Activated CD8-positive, alpha-beta T cell treated with anti-CD3 and anti-CD28 coated beads, Interleukin-2, amount 10 ng/mL, durations not matched to agents 7 days and 5 days (primary cell): ENCODE measurements around the gene FOXN1. TPM values are rescaled to one million over a fixed set of nuclear protein-coding genes. Genes with fewer than 3 reads are reported as not detected.

Experiments used
- ATAC-seq: fragments of 150-1000 bp; cut with Tn5 transposase; one replicate; pipeline ENCODE4 v1.10.0; 2021; ENCODE audit warnings: moderate library complexity
- CTCF ChIA-PET: fragments of 350-600 bp; sonication (Branson Sonifier 250); formaldehyde crosslinking; loops from one replicate; lab custom pipeline; 2021; ENCODE audit warnings: antibody characterized with exemption; lab: Charles Lee
- POLR2A ChIA-PET: fragments of 350-600 bp; sonication (Branson Sonifier 250); formaldehyde crosslinking; loops from one replicate; lab custom pipeline; 2021; ENCODE audit warnings: antibody characterized with exemption; lab: Charles Lee
- DNase-seq: peaks from one replicate; pipeline ENCODE4 v3.0.0-alpha.2; 2020
- H3K27ac Mint-ChIP-seq: one replicate; pipeline ENCODE4 v1.8.0; 2021; ENCODE audit warnings: mild to moderate bottlenecking, mixed read lengths
- H3K27me3 Mint-ChIP-seq: one replicate; pipeline ENCODE4 v1.8.0; 2021; ENCODE audit warnings: low read depth, mixed read lengths
- H3K36me3 Mint-ChIP-seq: one replicate; pipeline ENCODE4 v1.8.0; 2021; ENCODE audit warnings: low read depth, mixed read lengths
- H3K4me1 Mint-ChIP-seq: one replicate; pipeline ENCODE4 v1.8.0; 2021; ENCODE audit warnings: low read depth, mixed read lengths
- H3K4me3 Mint-ChIP-seq: one replicate; pipeline ENCODE4 v1.8.0; 2021; ENCODE audit warnings: mild to moderate bottlenecking, mixed read lengths
- H3K9me3 Mint-ChIP-seq: one replicate; pipeline ENCODE4 v1.8.0; 2022; ENCODE audit warnings: mixed read lengths; ENCODE audit not compliant: insufficient read depth
- total RNA-seq, 2 experiments: library from RNA; stranded (reverse); gene quantifications; one replicate each; pipeline ENCODE4 v1.2.3, GENCODE V29; 2021

Gene FOXN1
- total RNA-seq, 2 experiments from 2014 or later: not detected

DNA sequence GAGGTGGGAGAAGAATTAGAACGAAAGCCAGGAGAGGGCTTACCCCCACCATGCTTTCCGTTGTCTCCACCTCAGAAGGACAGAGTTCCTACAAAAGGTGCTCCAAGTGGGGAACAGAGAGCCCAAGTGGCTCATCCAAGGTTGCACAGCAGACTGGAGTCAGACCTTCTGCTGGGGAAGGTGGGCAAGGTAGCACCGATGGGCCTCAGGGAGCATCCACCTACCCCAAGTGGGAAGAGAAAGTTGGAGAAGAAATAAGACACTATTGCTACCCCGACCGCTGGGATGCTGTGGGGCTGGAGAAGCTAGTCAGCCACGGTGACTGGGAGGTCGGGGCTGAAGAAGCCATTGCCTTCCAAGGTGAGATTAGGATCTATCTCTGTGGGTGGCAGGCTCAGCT, 24.8 kb downstream of the FOXN1 start:
- DNase-seq (no peak), ATAC-seq (no peak)
- H3K4me3 Mint-ChIP-seq: no peak overlapping the region
- H3K27me3 Mint-ChIP-seq: no peaks in the 10 kb centered on the region
- ChIA-PET POLR2A (no interaction called here), CTCF (interaction anchor here (1.5 kb wide), 1 partner anchor 114 kb away, joined by 4 read pairs; no protein-coding TSS in a partner anchor)
- no peaks in the 10 kb centered on the region for H3K36me3 Mint-ChIP-seq
- H3K27ac Mint-ChIP-seq: no peak overlapping the region
- H3K4me1 Mint-ChIP-seq: no peaks in the 10 kb centered on the region
- H3K9me3 Mint-ChIP-seq: no peaks in the 10 kb centered on the region

DNA sequence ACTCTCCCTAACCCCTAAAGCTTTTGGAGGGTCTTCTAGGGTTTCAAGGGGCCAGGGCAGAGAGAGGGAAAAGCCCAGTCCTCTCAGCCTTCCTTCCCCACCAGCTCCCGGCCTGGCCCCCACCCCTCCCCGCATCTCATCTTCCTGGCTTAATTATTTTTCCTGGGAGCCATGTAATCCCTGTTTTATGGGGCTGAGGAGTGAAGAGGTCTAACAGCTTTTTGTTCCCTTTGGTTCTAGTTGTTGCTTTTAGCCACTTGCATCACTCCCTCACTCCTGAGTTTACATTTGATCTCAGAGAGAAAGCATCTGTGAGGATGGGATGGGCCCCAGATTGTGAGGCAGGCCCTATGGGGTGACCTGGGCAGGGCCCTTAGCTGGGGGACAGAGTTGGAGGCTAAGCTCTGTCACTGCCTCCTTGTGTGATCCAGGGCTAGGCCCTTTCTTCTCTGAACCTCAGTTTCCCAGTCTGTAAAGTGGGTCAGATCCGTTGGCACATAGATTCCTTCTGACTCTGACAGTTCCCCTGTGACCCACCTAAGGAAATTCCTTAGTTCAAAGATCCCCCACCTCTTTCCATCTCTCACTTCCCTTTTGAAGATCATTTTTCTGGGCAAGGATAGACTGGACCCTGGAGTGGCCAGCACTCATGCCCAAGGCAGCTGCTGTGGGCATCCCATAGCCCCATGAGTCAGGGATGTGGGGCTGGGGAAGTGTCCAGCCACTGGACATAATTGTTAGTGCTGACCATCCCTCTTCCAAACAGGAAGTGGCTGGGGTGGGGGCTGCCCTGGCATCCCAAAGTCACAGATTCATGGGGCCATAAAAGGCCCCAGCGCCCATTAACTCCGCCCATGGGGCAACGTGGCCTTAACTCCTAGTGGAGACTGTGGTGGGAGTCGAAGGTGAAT, 26.2 kb downstream of the FOXN1 start:
- no peaks in the 10 kb centered on the region for H3K9me3 Mint-ChIP-seq
- CTCF ChIA-PET: interaction anchor here (0.7 to 1.5 kb wide), 3 partner anchors 8 to 116 kb away, joined by 3 to 4 read pairs (median 3); no protein-coding TSS in a partner anchor
- H3K27me3 Mint-ChIP-seq: no peaks in the 10 kb centered on the region
- H3K36me3 Mint-ChIP-seq: no peaks in the 10 kb centered on the region
- H3K4me1 Mint-ChIP-seq: no peaks in the 10 kb centered on the region
- DNase-seq (no peak), ATAC-seq (no peak)
- H3K4me3 Mint-ChIP-seq: no peak overlapping the region
- POLR2A ChIA-PET: no interaction called here
- no peak overlapping the region for H3K27ac Mint-ChIP-seq

DNA sequence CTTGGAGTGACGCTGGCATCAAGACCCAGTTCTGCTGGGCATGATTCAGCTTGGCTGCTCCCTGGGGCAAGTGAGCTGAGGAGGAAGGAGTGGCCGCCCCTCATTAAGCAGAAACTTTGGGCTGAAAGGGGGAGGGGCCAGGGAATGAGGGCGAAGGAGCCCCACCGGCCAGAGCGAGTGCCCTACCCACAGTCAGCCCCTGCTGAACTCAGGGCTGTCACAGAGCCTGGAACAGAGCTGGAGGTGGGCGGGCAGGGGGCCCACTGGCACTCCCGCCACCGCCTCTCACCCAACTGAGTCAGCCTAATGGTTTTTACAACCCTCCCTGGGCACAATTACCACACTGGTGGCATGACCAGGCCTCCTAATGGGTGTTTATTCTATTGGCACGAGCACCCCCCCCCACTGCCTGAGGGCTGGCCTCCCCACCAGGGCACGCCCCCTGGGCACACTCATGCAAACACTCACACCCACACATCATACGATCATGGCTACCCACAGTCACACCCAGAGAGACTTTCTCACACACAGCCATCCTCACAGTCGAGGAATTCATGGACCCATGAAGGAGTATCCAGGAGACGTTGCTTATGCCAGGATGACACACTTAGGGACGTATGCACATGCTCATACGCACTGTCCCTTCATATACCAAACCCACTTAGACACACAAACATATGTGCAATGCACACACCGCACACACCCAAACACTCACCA, 27.1 kb downstream of the FOXN1 start:
- Mint-ChIP-seq H3K27ac (no peak overlapping the region), H3K36me3 (no peaks in the 10 kb centered on the region), H3K27me3 (no peaks in the 10 kb centered on the region), H3K4me1 (no peaks in the 10 kb centered on the region), H3K4me3 (no peak overlapping the region), H3K9me3 (no peaks in the 10 kb centered on the region)
- ChIA-PET CTCF (no interaction called here), POLR2A (no interaction called here)
- DNase-seq (no peak), ATAC-seq (no peak)

DNA sequence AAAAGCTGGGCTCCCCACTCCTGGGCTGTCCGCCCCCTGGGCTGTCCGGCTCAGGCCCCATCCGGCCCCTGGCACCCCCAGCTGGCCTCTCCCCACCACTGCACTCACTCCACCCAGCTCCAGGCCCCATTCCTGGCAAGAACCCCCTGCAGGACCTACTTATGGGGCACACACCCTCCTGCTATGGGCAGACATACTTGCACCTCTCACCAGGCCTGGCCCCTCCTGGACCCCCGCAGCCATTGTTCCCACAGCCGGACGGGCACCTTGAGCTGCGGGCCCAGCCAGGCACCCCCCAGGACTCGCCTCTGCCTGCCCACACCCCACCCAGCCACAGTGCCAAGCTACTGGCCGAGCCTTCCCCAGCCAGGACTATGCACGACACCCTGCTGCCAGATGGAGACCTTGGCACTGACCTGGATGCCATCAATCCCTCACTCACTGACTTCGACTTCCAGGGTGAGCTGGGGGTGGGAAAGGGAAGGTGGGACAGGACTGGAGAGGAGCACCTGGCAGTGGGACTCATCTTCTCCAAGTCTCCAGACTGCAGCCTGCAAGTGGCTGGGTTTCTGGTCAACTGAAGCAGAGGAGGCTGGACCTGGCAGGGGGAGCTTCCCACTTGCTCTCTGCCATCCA, 28.7 kb downstream of the FOXN1 start:
- no peak overlapping the region for H3K4me3 Mint-ChIP-seq
- no peaks in the 10 kb centered on the region for H3K27me3 Mint-ChIP-seq
- DNase-seq (no peak), ATAC-seq (no peak)
- H3K27ac Mint-ChIP-seq: no peak overlapping the region
- no peaks in the 10 kb centered on the region for H3K4me1 Mint-ChIP-seq
- CTCF ChIA-PET: interaction anchor here (0.7 to 1.4 kb wide), 3 partner anchors 12 to 51 kb away, joined by 3 read pairs; no protein-coding TSS in a partner anchor
- H3K36me3 Mint-ChIP-seq: no peaks in the 10 kb centered on the region
- H3K9me3 Mint-ChIP-seq: no peaks in the 10 kb centered on the region
- POLR2A ChIA-PET: no interaction called here

DNA sequence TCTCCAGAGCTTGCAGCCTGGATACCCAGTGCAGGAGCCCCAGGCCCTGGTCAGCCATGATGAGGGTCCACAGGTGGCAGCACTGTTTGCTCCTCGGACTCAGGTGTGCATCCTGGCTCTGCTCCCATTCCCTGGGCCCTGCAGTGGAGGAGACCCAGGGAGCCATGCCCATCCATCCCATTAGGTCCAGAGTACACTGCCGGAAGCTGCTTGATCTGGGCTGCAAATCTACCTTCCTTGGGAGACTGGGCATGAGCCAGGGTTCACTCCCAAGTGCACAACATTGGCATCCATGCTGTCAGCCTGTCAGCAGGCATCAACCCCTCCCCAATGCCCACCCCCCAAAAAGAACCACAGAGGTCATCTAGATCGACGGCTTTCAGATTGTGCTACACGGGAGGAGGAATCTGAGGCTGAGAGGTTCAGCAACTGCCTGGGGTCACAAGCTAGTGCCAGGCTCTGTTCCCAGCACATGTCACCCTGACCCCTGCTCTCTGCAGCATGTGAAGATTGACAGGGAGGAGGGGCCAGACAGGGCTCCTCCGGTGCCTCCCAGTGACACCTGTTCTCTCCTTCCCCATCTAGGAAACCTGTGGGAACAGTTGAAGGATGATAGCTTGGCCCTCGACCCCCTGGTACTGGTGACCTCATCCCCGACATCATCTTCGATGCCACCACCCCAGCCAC, 30.5 kb downstream of the FOXN1 start:
- no peak overlapping the region for H3K27ac Mint-ChIP-seq
- DNase-seq (no peak), ATAC-seq (no peak)
- H3K4me3 Mint-ChIP-seq: no peak overlapping the region
- no peaks in the 10 kb centered on the region for H3K27me3 Mint-ChIP-seq
- ChIA-PET CTCF (interaction anchor here (1.2 to 2.0 kb wide), 5 partner anchors 10 to 53 kb away, joined by 3 to 6 read pairs (median 5); no protein-coding TSS in a partner anchor), POLR2A (interaction anchor here (0.6 kb wide), 1 partner anchor 153 kb away, joined by 3 read pairs; no protein-coding TSS in a partner anchor)
- H3K36me3 Mint-ChIP-seq: no peaks in the 10 kb centered on the region
- no peaks in the 10 kb centered on the region for H3K4me1 Mint-ChIP-seq
- no peaks in the 10 kb centered on the region for H3K9me3 Mint-ChIP-seq

DNA sequence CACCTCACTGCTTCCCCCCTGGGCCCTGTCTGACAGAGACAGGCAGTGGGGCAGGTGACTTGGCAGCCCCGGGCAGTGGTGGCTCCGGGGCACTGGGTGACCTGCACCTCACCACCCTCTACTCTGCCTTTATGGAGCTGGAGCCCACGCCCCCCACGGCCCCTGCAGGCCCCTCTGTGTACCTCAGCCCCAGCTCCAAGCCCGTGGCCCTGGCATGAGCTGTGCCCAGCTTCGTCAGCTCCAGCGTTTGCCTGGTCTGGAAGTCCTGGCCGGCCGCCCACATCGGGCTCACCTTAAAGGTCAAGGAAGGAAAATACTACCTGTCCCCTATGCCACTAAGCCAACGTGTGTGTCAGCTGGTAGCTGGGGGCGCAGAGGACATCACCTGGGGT, 31.1 kb downstream of the FOXN1 start:
- no peaks in the 10 kb centered on the region for H3K36me3 Mint-ChIP-seq
- POLR2A ChIA-PET: interaction anchor here (0.6 kb wide), 1 partner anchor 154 kb away, joined by 3 read pairs; no protein-coding TSS in a partner anchor

DNA sequence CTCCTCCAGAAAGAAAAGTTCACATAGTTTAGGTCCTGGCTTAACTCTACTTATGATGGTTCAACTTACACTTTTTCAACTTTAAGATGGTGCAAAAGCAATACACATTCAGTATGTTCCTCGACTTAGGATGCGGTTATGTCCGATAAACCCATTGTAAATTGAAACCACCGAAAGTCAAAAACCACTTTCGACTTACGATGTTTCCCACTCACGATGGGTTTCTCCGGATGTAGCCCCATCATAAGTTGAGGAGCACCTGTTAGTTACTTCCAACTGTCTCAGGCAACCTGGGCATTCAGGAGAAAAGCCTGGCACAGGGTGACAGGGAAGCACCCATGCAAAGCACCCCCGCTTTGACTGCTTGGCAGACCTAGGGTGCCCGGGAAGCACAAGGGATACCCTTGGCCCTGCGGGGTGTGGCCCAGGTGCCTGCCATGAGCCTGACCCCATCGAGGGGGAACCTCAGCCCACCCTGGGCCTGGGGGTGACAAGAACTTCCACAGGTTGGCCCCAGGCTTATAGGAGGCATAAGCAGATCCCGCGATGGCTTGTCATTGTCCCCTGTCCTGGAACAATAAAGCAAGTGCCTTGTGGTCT, 32.2 kb downstream of the FOXN1 start:
- ChIA-PET CTCF (interaction anchor here (1.0 to 1.2 kb wide), 2 partner anchors 9 to 10 kb away, joined by 3 to 5 read pairs; no protein-coding TSS in a partner anchor), POLR2A (no interaction called here)
- no peaks in the 10 kb centered on the region for H3K4me1 Mint-ChIP-seq
- ATAC-seq (no peak), DNase-seq (no peak)
- no peaks in the 10 kb centered on the region for H3K36me3 Mint-ChIP-seq
- H3K27ac Mint-ChIP-seq: no peak overlapping the region
- H3K9me3 Mint-ChIP-seq: no peaks in the 10 kb centered on the region
- H3K27me3 Mint-ChIP-seq: no peaks in the 10 kb centered on the region
- H3K4me3 Mint-ChIP-seq: no peak overlapping the region

More for the DNA sequence above, 31.1 kb downstream of the FOXN1 start:
- no peak overlapping the region for H3K27ac Mint-ChIP-seq
- H3K9me3 Mint-ChIP-seq: no peaks in the 10 kb centered on the region
- no peak overlapping the region for H3K4me3 Mint-ChIP-seq
- no peaks in the 10 kb centered on the region for H3K4me1 Mint-ChIP-seq
- ATAC-seq: peak; percentile 24
- no peak for DNase-seq
- CTCF ChIA-PET: interaction anchor here (1.0 to 2.0 kb wide), 5 partner anchors 10 to 41 kb away, joined by 3 to 6 read pairs (median 5); no protein-coding TSS in a partner anchor
- H3K27me3 Mint-ChIP-seq: no peaks in the 10 kb centered on the region

DNA sequence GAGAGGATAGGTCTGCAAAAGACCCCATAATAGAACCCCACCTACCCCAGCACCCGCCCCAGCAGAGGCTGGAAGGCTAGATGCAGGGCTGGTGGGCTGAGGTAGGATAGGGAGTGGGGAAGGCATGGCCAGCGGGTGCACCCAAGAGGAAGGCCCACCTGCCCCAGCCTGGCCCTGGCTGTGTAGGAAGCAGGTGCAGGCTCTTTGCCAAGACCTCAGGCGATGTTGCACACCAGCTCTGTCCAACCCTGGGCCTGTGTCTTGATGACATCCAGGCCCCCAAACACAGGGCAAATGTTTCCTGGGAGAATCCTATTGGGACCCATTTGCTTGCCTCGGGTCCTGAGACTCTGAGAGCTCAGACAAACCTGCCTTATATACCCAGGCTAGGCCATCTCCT, 34.1 kb downstream of the FOXN1 start:
- H3K27ac Mint-ChIP-seq: no peak overlapping the region
- POLR2A ChIA-PET: no interaction called here
- no peak for ATAC-seq
- no peaks in the 10 kb centered on the region for H3K27me3 Mint-ChIP-seq
- no peak for DNase-seq
- H3K9me3 Mint-ChIP-seq: no peaks in the 10 kb centered on the region
- no peaks in the 10 kb centered on the region for H3K36me3 Mint-ChIP-seq
- CTCF ChIA-PET: interaction anchor here (0.7 to 2.5 kb wide), 8 partner anchors 8 to 52 kb away, joined by 3 to 21 read pairs (median 3); no protein-coding TSS in a partner anchor
- H3K4me3 Mint-ChIP-seq: no peak overlapping the region
- H3K4me1 Mint-ChIP-seq: no peaks in the 10 kb centered on the region

DNA sequence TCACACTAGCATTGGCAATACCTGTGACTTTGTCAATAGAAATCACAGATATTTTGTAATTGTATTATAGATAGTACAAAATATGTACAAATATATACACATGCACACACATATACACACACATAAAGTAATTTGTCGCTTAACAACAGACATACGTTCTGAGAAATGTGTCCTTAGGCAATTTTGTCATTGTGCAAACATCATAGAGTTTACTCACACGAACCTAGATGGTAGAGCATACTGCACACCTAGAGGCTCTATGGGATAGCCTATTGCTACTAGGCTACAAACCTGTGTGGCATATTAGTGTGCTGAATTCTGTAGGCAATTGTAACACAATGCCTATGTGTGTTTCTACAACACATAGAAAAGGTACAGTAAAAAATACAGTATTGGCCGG, 35.3 kb downstream of the FOXN1 start:
- ATAC-seq (no peak), DNase-seq (no peak)
- H3K4me1 Mint-ChIP-seq: no peaks in the 10 kb centered on the region
- no peaks in the 10 kb centered on the region for H3K9me3 Mint-ChIP-seq
- no peak overlapping the region for H3K4me3 Mint-ChIP-seq
- no peaks in the 10 kb centered on the region for H3K27me3 Mint-ChIP-seq
- H3K27ac Mint-ChIP-seq: no peak overlapping the region
- H3K36me3 Mint-ChIP-seq: no peaks in the 10 kb centered on the region
- ChIA-PET CTCF (interaction anchor here (0.7 to 2.5 kb wide), 7 partner anchors 8 to 184 kb away, joined by 3 to 21 read pairs (median 4); partner anchors contain the start of gene POLDIP2), POLR2A (no interaction called here)

DNA sequence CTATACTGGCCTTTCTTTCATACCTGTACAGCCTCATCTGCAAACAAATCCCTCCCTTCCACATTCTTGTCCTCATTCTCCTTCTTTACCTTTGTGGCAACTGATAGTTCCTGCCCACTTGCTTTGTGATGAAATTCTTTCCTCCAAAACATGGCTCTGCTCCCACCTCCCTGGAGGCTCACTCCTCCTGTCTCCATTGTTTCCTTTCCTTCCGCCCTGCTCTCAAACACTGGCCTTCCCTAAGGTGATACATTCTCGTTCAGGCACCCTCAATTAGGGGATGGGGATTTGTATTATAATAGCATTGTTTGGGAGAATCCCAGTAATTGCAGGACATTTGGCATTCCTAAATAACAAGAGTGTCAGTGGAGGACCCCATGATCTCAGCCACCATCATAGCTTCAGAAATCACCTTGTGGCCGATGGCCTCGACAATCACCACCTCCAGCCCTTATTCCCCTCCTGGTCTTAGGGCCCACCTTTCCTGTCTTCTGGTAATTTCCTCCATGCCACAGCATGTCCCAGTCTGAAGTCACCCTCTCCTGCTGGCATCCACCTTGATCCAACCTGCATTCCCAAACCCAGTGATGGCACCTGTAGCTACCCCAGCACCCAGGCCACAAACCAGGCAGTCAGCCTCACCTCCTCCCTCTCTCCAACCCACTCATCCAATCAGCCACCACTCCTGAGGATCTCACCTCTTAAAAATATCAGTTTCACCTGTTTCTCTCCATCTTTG, 38.4 kb downstream of the FOXN1 start:
- H3K4me3 Mint-ChIP-seq: no peak overlapping the region
- DNase-seq (no peak), ATAC-seq (no peak)
- H3K27ac Mint-ChIP-seq: no peak overlapping the region
- peaks cover 10% of the 10 kb centered on the region for H3K36me3 Mint-ChIP-seq
- no peaks in the 10 kb centered on the region for H3K27me3 Mint-ChIP-seq
- peaks cover 21% of the 10 kb centered on the region for H3K4me1 Mint-ChIP-seq
- POLR2A ChIA-PET: no interaction called here
- CTCF ChIA-PET: no interaction called here
- H3K9me3 Mint-ChIP-seq: no peaks in the 10 kb centered on the region
